Measurements from ENCODE around the gene PDIA2.

GRCh38 chr16:296806-297510, 14.0 kb downstream of the PDIA2 start:
- TF ChIP-seq CTCF (IDR thresholded peaks at IDR 0.05) (no peak), POLR2A (IDR thresholded peaks at IDR 0.05) (no peak)
